Left lung (tissue), 10 donors: ENCODE measurements around the gene LRRC4C. TPM values are rescaled to one million over a fixed set of nuclear protein-coding genes. Genes with fewer than 3 reads are reported as not detected.

Source experiments
- ATAC-seq: fragments of 200-7000 bp; cut with Tn5 transposase; one replicate; pipeline ENCODE4 v1.9.1; 2020; ENCODE audit warnings: moderate library complexity
- DNase-seq, 4 donors: peaks; one replicate each; pipeline ENCODE4 v3.0.0-alpha.2; 2013 to 2020
- H3K27ac ChIP-seq, 2 donors: fragments of 200-600 bp; sonication (generic) in 1 of 2; one replicate each; pipeline versions ENCODE4 v1.5.0 to v1.8.0; 2020 to 2021
- H3K27me3 ChIP-seq, 2 donors: fragments of 200-600 bp; sonication (generic) in 1 of 2; one replicate each; pipeline versions ENCODE4 v1.5.0 to v1.8.0; 2020 to 2021
- H3K36me3 ChIP-seq, 2 donors: fragments of 200-600 bp; sonication (generic) in 1 of 2; one replicate each; pipeline versions ENCODE4 v1.5.0 to v1.8.0; 2020 to 2021
- H3K4me1 ChIP-seq, 2 donors: fragments of 200-600 bp; one replicate each; pipeline ENCODE4 v1.8.0; 2021
- H3K4me3 ChIP-seq, 2 donors: fragments of 200-600 bp; sonication (generic) in 1 of 2; one replicate each; pipeline versions ENCODE4 v1.5.0 to v1.8.0; 2020 to 2021; ENCODE audit warnings: mild to moderate bottlenecking in 1 of 2
- H3K9me3 ChIP-seq, 2 donors: fragments of 200-600 bp; sonication (generic) in 1 of 2; one replicate each; pipeline versions ENCODE4 v1.5.0 to v1.8.0; 2020 to 2021
- intact Hi-C, 2 donors: fragments of 100-400 bp; cut with DNase I; formaldehyde crosslinking; loops; one replicate each; pipeline versions ENCODE4 v1.11.2 to v1.14.2; 2022
- polyA plus RNA-seq, 6 donors: library from polyadenylated mRNA; unstranded; fragments of 120-200 nt; gene quantifications; one replicate each; pipeline ENCODE4 v1.2.1, GENCODE V29; 2013; ENCODE audit not compliant: insufficient read length in 6 of 6
- total RNA-seq, 2 donors: library from RNA; stranded (reverse); fragmentation: NEBNext Ultra II Directional; extraction: Animal tissue kit (Norgen Biotek cat#: 25700); gene quantifications; one replicate each; pipeline ENCODE4 v1.2.1, GENCODE V29; 2021
- TF ChIP-seq, protein P1 (sequence below), 2 donors: fragments of 200-600 bp; sonication (generic) in 1 of 2; IDR thresholded peaks; one replicate each; pipeline versions ENCODE4 v1.5.0 to v1.8.0; 2021; ENCODE audit warnings: antibody characterized with exemption in 2 of 2
- donor health status: DM: no; HTN: yes; CAD: no.
- donor health status: DM: no; HTN: no; CAD: no.

Gene LRRC4C
- total and polyA plus RNA-seq, 8 donors: 0.50 to 6.8 (median 4.2) TPM

DNA sequence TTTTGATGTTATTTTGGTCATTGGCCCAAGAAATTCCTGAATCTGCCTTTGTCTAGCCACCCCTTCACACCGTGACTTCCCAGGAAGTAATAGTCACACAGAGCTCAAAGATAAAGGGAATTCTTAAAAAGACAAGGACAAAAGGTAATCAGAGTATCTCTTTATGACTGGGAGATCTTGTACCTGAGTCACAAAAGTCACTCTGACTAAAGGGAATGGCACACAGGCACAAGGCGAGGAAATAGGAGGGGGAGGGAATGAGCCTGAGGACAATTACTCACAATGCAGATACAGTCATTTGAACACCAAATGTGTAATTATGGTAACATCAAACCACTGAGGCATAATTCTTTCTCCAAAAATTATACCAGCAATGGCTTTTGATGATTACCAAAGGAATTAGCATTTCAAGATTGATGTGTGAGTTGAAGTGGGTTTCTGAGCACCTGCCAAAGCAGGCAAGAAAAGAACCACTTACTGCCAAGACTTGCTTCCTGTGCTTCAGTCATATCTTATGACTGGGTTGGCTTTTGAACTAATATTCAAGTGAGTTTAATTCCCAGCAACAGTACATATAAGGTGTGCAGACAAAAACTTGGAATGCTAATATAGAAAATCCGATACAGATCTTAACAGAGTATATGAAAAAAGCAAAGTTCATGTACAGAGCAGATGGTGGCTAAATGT, 856.4 kb downstream of the LRRC4C start:
- Histone ChIP-seq H3K27ac (no peak overlapping the region), H3K9me3 (peaks cover 0 to 34% of the 10 kb centered on the region in 2 donors), H3K36me3 (no peaks in the 10 kb centered on the region), H3K4me3 (no peak overlapping the region), H3K27me3 (no peaks in the 10 kb centered on the region), H3K4me1 (no peaks in the 10 kb centered on the region)
- DNase-seq (peak in 2 of 4 donors; percentile 34 to 40), ATAC-seq (peak; percentile 86)
- TF ChIP-seq, protein P1, sequence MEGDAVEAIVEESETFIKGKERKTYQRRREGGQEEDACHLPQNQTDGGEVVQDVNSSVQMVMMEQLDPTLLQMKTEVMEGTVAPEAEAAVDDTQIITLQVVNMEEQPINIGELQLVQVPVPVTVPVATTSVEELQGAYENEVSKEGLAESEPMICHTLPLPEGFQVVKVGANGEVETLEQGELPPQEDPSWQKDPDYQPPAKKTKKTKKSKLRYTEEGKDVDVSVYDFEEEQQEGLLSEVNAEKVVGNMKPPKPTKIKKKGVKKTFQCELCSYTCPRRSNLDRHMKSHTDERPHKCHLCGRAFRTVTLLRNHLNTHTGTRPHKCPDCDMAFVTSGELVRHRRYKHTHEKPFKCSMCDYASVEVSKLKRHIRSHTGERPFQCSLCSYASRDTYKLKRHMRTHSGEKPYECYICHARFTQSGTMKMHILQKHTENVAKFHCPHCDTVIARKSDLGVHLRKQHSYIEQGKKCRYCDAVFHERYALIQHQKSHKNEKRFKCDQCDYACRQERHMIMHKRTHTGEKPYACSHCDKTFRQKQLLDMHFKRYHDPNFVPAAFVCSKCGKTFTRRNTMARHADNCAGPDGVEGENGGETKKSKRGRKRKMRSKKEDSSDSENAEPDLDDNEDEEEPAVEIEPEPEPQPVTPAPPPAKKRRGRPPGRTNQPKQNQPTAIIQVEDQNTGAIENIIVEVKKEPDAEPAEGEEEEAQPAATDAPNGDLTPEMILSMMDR (IDR thresholded peaks at IDR 0.05): no peak
- intact Hi-C loops: no loop called here

DNA sequence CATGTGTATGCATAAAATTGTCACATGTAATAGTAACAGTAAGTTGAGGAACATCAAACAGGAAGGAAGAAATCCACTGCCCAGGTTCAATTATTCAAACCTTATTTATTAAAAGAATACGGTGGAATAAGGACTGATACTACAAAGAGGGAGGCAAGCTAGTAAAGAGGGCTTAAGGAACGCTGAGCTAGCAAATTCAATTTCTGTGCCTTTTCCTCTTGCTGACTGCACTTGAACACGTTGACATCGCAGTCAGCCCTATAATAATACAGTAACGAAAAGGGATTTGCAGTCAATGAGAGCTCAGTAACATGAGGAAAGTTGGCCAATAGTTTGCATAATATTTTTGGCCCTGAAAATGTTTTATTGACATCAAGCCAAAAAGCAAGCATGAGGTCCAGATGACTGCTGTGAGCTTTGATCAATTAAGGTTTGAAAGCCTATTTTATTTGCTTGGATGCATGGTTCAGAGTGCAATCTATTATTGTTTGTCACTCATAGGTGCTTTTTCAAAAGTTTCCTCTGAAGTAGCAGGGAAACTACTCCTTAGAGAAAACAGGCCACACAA, 861.8 kb downstream of the LRRC4C start:
- TF ChIP-seq, protein P1 (IDR thresholded peaks at IDR 0.05): no peak
- Histone ChIP-seq H3K36me3 (no peaks in the 10 kb centered on the region), H3K9me3 (no peaks in the 10 kb centered on the region), H3K27me3 (no peaks in the 10 kb centered on the region), H3K4me1 (no peaks in the 10 kb centered on the region), H3K4me3 (no peak overlapping the region), H3K27ac (no peak overlapping the region)
- peak in 1 of 4 donors; percentile 5 for DNase-seq
- intact Hi-C loops: loop anchor here in 1 of 2 donors (10.0 kb wide), 1 partner anchor 213 kb away; no protein-coding TSS in a partner anchor
- ATAC-seq: no peak

DNA sequence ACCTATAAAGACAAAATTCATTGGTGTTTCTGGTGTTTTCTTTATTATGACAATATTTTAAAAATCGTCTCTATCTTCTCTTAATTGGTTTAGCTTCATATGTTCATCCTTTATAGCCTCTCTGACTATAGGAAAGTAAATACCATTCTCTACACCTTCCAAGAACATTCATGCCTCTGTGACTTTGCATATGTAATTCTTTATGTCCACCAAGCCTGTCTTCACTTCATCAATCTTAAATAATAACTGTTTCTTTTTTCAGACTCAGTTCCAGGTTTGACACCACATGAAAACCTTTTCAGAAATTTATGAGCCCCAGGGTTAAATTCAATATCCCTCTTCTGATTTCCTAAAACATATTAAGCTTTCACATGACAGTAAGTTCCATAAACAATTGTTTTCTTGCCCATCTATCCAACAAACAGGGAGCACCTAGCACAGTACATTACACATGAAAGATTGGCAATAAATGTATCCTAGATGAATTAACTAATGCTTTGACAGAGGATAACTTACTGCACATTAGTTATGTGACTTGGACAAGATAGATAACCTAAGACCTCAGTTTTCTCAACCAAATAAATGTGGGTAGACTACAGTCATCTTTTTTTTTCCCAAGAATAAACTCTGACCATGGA, 886.1 kb downstream of the LRRC4C start:
- Histone ChIP-seq H3K36me3 (no peaks in the 10 kb centered on the region), H3K27ac (no peak overlapping the region), H3K27me3 (no peaks in the 10 kb centered on the region), H3K4me1 (no peaks in the 10 kb centered on the region), H3K4me3 (no peak overlapping the region), H3K9me3 (no peaks in the 10 kb centered on the region)
- intact Hi-C loops: no loop called here
- ATAC-seq (no peak), DNase-seq (no peak)
- TF ChIP-seq, protein P1 (IDR thresholded peaks at IDR 0.05): no peak

DNA sequence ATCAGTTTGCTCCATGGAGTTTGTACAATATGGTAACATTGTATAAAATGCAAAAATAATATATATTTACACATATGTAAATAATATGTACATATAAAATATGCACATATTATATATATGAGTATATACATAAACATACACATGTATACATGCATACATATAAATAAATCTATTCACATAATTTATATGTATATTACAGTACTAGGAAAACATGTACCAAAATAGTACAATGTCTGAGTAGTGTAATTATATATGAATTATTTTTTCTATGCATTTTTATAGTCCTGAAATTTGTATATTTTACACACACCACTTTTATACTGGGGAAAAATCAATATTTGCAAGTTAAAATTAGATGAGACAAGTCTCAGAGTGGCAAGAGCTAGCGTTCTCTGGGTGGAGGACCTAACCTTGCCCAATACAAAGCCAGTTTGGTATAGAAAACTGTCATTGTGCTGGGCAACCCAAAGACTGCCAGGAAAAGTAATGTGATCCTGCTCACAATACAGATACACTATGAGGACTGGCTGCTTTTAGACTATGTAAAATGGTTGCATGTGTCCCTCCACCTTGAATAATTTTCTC, 889.4 kb downstream of the LRRC4C start:
- Histone ChIP-seq H3K9me3 (no peaks in the 10 kb centered on the region), H3K4me1 (no peaks in the 10 kb centered on the region), H3K27me3 (no peaks in the 10 kb centered on the region), H3K4me3 (no peak overlapping the region), H3K27ac (no peak overlapping the region), H3K36me3 (no peaks in the 10 kb centered on the region)
- ATAC-seq (no peak), DNase-seq (no peak)
- intact Hi-C loops: no loop called here
- TF ChIP-seq, protein P1 (IDR thresholded peaks at IDR 0.05): no peak

DNA sequence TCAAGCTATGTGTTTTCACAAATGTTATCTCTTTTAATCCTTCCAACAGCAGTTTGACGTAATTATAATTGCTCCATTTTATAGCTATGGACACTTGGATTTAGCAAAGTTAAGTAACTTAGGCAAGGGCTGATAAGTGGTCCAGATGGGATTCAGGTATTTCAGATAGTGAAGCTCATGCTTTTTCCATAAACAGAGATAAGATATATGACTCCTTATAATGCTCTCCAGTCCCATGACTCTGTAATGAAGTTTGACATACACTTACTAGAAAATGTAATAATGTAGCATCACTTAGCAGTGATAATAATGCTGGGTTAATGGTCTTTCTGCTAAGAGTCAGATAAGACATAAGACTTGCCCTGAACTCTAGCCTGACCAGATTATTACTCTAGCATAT, 892.1 kb downstream of the LRRC4C start:
- TF ChIP-seq, protein P1 (IDR thresholded peaks at IDR 0.05): no peak
- H3K36me3 ChIP-seq: no peaks in the 10 kb centered on the region
- no peaks in the 10 kb centered on the region for H3K4me1 ChIP-seq
- H3K27me3 ChIP-seq: no peaks in the 10 kb centered on the region
- H3K4me3 ChIP-seq: no peak overlapping the region
- ATAC-seq (no peak), DNase-seq (no peak)
- no peaks in the 10 kb centered on the region for H3K9me3 ChIP-seq
- no peak overlapping the region for H3K27ac ChIP-seq
- intact Hi-C loops: no loop called here
